ENCODE measurements around the gene SFSWAP.

SFSWAP gene

GRCh38 chr12:131800594-131801135 is 89.8 kb downstream of the SFSWAP start (continued):
- TF ChIP-seq CREB5 (CRISPR knock-in tag; IDR thresholded peaks at IDR 0.05; ENCODE audit: low read depth) = no peak
- TF ChIP-seq ARNTL (CRISPR knock-in tag; IDR thresholded peaks at IDR 0.05; ENCODE audit: borderline replicate concordance, low read depth) = no peak
- no peak for TF ChIP-seq BACH2 (CRISPR knock-in tag; IDR thresholded peaks at IDR 0.05; ENCODE audit: borderline replicate concordance)
- no peak for TF ChIP-seq PPARA (CRISPR knock-in tag; IDR thresholded peaks at IDR 0.05; ENCODE audit: borderline replicate concordance)
- TF ChIP-seq POU6F1 (CRISPR knock-in tag; IDR thresholded peaks at IDR 0.05; ENCODE audit: borderline replicate concordance, low read depth) = no peak
- TF ChIP-seq RARB (CRISPR knock-in tag; IDR thresholded peaks at IDR 0.05) = no peak
- TF ChIP-seq ZC3H10 (CRISPR knock-in tag; IDR thresholded peaks at IDR 0.05) = no peak

- no peak for ATAC-seq
- TF ChIP-seq ARNTL (CRISPR knock-in tag; IDR thresholded peaks at IDR 0.05; ENCODE audit: borderline replicate concordance, low read depth) (no peak), TOX (CRISPR knock-in tag; IDR thresholded peaks at IDR 0.05; ENCODE audit: borderline replicate concordance) (no peak), ZNF8 (CRISPR knock-in tag; IDR thresholded peaks at IDR 0.05) (no peak), TSHZ2 (CRISPR knock-in tag; IDR thresholded peaks at IDR 0.05) (no peak), POU6F1 (CRISPR knock-in tag; IDR thresholded peaks at IDR 0.05; ENCODE audit: borderline replicate concordance, low read depth) (no peak), GLIS3 (CRISPR knock-in tag; IDR thresholded peaks at IDR 0.05) (no peak), ISL1 (CRISPR knock-in tag; IDR thresholded peaks at IDR 0.05) (no peak), ZC3H10 (CRISPR knock-in tag; IDR thresholded peaks at IDR 0.05) (no peak), PPARA (CRISPR knock-in tag; IDR thresholded peaks at IDR 0.05; ENCODE audit: borderline replicate concordance) (no peak), RARB (CRISPR knock-in tag; IDR thresholded peaks at IDR 0.05) (no peak), ZFP30 (CRISPR knock-in tag; IDR thresholded peaks at IDR 0.05) (no peak), PATZ1 (CRISPR knock-in tag; IDR thresholded peaks at IDR 0.05; ENCODE audit: borderline replicate concordance) (no peak), ESRRG (CRISPR knock-in tag; IDR thresholded peaks at IDR 0.05) (no peak)
Measured at GRCh38 chr12:131801254-131801866, 90.5 kb downstream of the SFSWAP start.

- peak; percentile 45 for ATAC-seq
- TF ChIP-seq PATZ1 (CRISPR knock-in tag; IDR thresholded peaks at IDR 0.05; ENCODE audit: borderline replicate concordance) = no peak
- TF ChIP-seq OSR1 (CRISPR knock-in tag; IDR thresholded peaks at IDR 0.05) = no peak
- TF ChIP-seq ZFP30 (CRISPR knock-in tag; IDR thresholded peaks at IDR 0.05) = no peak
- TF ChIP-seq ZNF8 (CRISPR knock-in tag; IDR thresholded peaks at IDR 0.05) = no peak
- TF ChIP-seq TCF4 (CRISPR knock-in tag; IDR thresholded peaks at IDR 0.05; ENCODE audit: borderline replicate concordance) = no peak
- TF ChIP-seq ZC3H10 (CRISPR knock-in tag; IDR thresholded peaks at IDR 0.05) = no peak
- TF ChIP-seq CREB5 (CRISPR knock-in tag; IDR thresholded peaks at IDR 0.05; ENCODE audit: low read depth) = no peak
- no peak for TF ChIP-seq POU6F1 (CRISPR knock-in tag; IDR thresholded peaks at IDR 0.05; ENCODE audit: borderline replicate concordance, low read depth)
- TF ChIP-seq ARNTL (CRISPR knock-in tag; IDR thresholded peaks at IDR 0.05; ENCODE audit: borderline replicate concordance, low read depth) = no peak
Measured at GRCh38 chr12:131803961-131804521, 93.2 kb downstream of the SFSWAP start.

All from SK-N-SH treated with all-trans-retinoic acid at 6 μM for 48 hours (cell line).